ENCODE data around the gene MRPL44.
"Not testable (repeated sequence)": the region's sequence is repeated elsewhere in the genome, so short reads cannot be mapped to it uniquely, and the experiment has no call there.

The MRPL44 gene

GRCh38 chr2:223971731-223972130, 14.5 kb downstream of the MRPL44 start:
- no peak for DNase-seq

- no peak for DNase-seq
These were observed 15.4 kb downstream of the MRPL44 start for GRCh38 chr2:223972656-223973102.

GRCh38 chr2:223973606-223974005, 16.3 kb downstream of the MRPL44 start:
- DNase-seq, result no peak

DNA sequence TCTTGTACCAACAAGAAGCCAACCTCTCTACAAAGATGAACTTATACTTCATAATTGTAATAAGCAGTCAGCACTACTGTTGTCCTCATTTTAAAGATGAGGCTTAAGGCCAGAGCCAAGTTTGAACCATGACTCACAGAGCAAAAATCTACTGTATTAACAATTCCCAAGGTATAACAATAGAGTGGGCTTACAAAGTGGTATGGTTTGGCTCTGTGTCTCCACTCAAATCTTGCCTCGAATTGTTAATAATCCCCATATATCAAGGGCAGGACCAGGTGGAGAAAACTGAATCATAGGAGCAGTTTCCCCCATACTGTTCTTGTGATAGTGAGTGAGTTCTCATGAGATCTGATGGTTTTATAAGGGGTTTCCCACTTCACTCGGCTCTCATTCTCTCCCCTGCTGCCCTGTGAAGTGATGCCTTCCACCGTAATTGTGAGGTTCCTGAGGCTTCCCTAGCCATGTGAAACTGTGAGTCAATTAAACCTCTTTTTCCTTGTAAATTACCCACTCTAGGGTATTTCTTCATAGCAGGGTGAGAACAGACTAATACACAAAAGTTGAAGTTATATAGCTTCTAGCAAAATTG, 19.5 kb downstream of the MRPL44 start:
- no peak for DNase-seq

- DNase-seq, result no peak
These were observed 21.2 kb downstream of the MRPL44 start for GRCh38 chr2:223978451-223978850.

- no peak for DNase-seq
These were observed 22.6 kb downstream of the MRPL44 start for GRCh38 chr2:223979730-223980396.

GRCh38 chr2:223980397-223980735, 23.1 kb downstream of the MRPL44 start:
- no peak for DNase-seq

DNA sequence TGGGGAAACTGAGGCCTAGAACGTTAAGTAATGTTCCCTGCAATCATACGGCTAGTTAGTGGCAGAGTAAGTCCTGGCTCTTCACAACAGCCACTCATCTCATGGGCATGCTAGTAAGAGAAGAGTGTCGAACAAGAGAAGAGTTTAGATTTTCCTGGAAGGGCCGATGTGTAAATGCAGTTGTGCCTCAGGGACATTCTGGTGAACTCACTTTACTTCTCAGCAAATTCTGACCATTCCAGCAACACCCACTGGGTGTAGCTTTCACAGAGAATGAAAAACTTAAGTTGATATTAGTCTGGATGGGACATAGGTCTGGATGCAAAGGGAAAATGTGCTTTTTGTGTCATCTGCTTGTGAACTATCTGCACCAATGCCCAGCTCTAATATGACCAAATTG, 23.5 kb downstream of the MRPL44 start:
- no peak for DNase-seq

DNA sequence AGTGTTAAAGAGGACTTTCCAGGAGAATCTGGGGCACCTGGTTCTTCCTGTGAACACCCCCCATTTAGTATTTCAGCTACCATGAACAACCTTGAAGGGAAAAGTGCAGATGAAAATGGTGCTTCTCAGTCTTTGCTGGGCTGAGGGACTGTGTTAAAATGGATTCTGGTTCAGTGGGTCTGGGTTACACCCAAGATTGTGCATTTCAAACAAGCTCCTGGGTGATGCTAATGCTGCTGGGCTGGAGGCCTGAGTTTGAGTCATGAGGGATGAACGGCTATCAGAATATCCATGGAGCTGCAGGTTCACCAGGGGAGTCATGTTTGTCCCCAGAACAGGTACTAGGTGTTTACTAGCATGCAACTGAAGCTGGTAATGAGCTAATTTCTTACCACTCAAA, 24.0 kb downstream of the MRPL44 start:
- DNase-seq, result no peak

DNA sequence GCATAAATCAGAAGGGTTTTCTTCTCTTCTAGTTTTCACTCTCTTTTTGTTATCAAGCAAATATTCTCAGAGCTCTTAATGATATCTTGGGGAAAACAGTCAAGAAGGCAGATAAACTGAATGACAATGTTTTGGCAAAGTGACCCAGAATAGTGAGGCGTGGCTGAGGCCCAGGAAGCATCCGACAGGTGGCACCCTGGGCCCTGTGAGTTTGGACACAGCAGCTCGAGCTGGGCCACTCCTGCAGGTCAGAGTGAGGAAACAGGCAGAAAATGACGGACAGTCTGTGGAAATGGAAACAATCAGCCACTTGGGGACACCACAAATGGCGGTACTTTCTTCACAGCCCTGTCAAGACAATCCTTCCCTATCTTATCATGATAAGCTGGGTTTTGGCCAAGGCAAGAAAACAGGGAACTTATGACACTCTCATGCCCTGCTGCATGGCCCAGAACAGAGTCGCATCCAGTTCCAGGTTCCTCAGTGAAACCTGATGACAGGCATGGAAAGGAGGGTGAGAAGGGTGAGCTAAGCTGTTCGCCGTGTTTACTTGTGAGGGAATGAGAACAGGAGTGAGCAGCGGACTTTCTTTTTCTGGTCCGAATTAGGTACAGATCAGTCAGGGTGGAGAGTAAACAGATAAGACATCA, 32.1 kb downstream of the MRPL44 start:
- DNase-seq, result no peak

- DNase-seq, result no peak
These were observed 32.6 kb downstream of the MRPL44 start for GRCh38 chr2:223989856-223990232.

GRCh38 chr2:223991611-223992010, 34.3 kb downstream of the MRPL44 start:
- no peak for DNase-seq

DNA sequence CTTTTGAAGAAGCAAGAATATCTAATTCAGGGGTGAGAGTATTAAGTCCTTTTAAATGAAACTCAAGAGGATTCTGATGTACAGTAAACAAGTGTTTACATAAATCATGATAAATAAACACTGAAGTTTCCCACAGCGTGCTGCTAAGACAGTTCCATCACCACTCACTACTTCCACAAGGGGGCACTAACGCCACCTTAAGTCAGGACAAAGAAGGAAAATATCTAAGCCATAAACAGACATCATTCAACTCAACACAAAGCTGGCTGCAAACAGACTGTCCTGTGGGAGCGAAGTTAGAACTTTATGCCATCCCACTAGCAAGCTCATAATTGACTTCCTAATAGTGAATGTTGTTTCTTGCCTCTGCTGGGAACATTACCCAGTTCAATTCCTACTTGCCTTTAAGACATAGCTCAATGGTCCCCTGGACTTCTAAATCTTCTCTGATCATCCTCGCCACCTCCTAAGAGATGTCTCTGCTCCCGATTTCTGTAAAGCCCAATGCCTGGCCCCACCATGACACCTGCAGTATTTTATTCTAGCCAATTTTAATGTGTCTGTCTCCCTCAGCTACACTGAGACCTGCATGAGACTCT, 36.5 kb downstream of the MRPL44 start:
- DNase-seq, result peak; percentile 26

DNA sequence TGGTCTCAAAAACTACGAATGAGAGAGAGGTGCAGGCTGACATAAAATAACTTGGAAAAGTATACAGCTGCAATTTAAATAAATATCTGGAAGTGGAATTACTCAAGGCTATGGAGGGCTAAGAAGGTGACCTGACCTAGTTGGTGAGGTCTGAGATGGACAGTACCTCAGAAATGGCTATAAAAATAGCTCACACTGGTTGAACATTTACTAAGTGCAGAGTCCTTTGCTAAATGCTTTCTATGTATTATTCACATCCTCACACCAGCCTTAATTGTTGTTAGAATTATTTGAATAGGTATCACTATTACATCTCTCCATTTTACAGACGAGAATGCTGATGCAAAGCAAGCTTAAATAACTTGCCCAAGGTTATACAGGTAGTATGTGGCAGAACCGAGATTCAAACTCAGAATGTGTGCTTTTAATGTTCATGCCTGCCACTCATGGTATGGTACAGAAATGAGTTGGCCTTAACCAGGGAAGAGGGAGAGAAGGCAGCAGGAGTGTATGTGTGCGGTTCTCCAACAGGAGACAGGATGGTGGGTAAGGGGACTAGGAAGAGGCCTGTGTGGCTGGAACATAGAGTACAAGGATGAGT, 37.4 kb downstream of the MRPL44 start:
- no peak for DNase-seq

- DNase-seq, result no peak
These were observed 38.3 kb downstream of the MRPL44 start for GRCh38 chr2:223995569-223995968.

GRCh38 chr2:223996391-223996790, 39.1 kb downstream of the MRPL44 start:
- no peak for DNase-seq

DNA sequence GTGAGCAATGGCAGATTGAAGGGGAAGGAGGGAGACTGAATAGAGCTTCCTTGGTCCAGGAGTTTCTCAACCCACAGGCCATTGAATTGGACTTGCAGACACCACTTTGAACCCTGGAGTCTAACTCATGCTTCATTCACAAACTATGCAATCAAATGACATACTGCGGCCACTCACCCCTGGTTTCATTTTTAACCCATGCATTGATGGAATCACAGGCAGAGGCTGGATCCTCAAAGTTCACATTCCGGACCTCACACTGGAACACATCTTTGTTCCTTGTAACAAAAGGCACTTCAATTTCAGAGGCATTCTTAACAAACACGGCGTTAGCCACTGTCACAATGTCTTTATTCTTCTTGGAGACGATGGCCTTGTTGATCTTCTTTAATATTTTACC, 40.7 kb downstream of the MRPL44 start:
- no peak for DNase-seq

- no peak for DNase-seq
These were observed 41.7 kb downstream of the MRPL44 start for GRCh38 chr2:223998948-223999347.

DNA sequence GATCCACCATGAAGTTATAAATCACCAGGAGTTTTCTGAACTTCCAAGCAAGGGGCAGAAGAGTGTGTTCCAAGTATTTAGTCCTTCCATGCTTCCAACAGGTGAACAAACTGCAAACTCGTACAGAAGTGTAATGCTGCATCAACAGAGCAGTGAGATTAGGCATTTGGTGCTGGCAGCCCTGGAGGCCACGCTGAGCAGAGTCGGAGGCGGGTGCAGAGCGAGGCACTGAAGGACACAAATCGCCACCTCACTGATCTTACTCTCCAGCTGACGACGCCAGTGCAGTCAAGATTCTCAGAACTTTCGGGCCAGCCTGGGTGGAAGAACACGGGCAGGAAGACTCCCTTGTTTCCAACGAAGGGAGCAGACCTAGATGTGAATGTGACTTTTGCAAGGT, 42.6 kb downstream of the MRPL44 start:
- DNase-seq, result no peak

DNA sequence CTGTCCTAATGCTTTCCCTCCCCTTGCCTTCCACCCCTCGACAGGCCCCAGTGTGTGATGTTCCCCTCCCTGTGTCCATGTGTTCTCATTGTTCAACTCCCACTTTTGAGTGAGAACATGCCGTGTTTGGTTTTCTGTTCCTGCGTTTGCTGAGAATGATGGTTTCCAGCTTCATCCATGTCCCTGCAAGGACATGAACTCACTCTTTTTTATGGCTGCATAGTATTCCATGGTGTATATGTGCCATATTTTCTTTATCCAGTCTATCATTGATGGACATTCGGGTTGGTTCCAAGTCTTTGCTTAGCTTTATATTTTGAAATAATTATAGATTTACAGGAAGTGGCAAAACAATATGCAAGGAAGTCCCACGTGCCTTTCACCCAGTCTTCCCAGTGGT, 43.4 kb downstream of the MRPL44 start:
- not testable (repeated sequence) for DNase-seq

GRCh38 chr2:224004105-224004695, 46.9 kb downstream of the MRPL44 start:
- DNase-seq, result no peak

GRCh38 chr2:224008702-224009261, 51.5 kb downstream of the MRPL44 start:
- DNase-seq, result no peak

All from T1000 (cell line).